Heart left ventricle (tissue), 16 donors: Measurements from ENCODE around the gene SLC19A3. TPM values are rescaled to one million over a fixed set of nuclear protein-coding genes. Genes with fewer than 3 reads are reported as not detected.
"Not testable (repeated sequence)": the region's sequence is repeated elsewhere in the genome, so short reads cannot be mapped to it uniquely, and the experiment has no call there.

Source experiments
- ATAC-seq, 4 donors: fragments of 200-7000 bp; cut with Tn5 transposase; one replicate each; pipeline ENCODE4 v1.9.1; 2020 to 2022; ENCODE audit warnings: moderate library complexity in 4 of 4, mild to moderate bottlenecking in 3 of 4, moderate number of reproducible peaks in 1 of 4
- DNase-seq, 5 donors: peaks; one replicate each; pipeline ENCODE4 v3.0.0-alpha.2; 2020
- H3K27ac ChIP-seq, 12 donors: fragments of 200-600 bp; sonication (generic) in 4 of 12; one replicate each; pipeline versions ENCODE4 v1.5.0 to v1.8.0; 2016 to 2022; ENCODE audit warnings: mild to moderate bottlenecking in 2 of 12
- H3K27me3 ChIP-seq, 9 donors: fragments of 200-600 bp; sonication (generic) in 2 of 9; one replicate each; pipeline versions ENCODE4 v1.5.1 to v1.8.0; 2016 to 2022; ENCODE audit warnings: mild to moderate bottlenecking in 3 of 9
- H3K36me3 ChIP-seq, 9 donors: fragments of 200-600 bp; sonication (generic) in 2 of 9; one replicate each; pipeline versions ENCODE4 v1.5.0 to v1.8.0; 2018 to 2022; ENCODE audit warnings: mild to moderate bottlenecking in 2 of 9
- H3K4me1 ChIP-seq, 12 donors: fragments of 200-600 bp; sonication (generic) in 4 of 12; one replicate each; pipeline versions ENCODE4 v1.5.0 to v1.8.0; 2016 to 2022; ENCODE audit warnings: mild to moderate bottlenecking in 3 of 12
- H3K4me3 ChIP-seq, 12 donors: fragments of 200-600 bp; sonication (generic) in 4 of 12; one replicate each; pipeline versions ENCODE4 v1.5.0 to v1.8.0; 2017 to 2022; ENCODE audit warnings: mild to moderate bottlenecking in 9 of 12, moderate library complexity in 4 of 12
- H3K9me3 ChIP-seq, 12 donors: fragments of 200-600 bp; sonication (generic) in 4 of 12; one replicate each; pipeline versions ENCODE4 v1.5.0 to v1.8.0; 2016 to 2022; ENCODE audit warnings: mild to moderate bottlenecking in 1 of 12
- POLR2A ChIP-seq, 2 donors: fragments of 450-650 bp; IDR thresholded peaks; one replicate each; pipeline ENCODE4 v1.6.1; 2017; ENCODE audit warnings: antibody characterized with exemption in 2 of 2, mild to moderate bottlenecking in 2 of 2, moderate library complexity in 2 of 2
- WGBS, 4 donors: extraction: QIAGEN DNeasy Blood & Tissue Kit in 2 of 4; methylation state at CpG; one replicate each; pipeline versions ENCODE4 v1.1.5 to v1.1.7; 2013 to 2018; 5-methylcytosine and 5-hydroxymethylcytosine counted together
- intact Hi-C, 10 donors: fragments of 100-400 bp; cut with DNase I; formaldehyde crosslinking; loops; one replicate each; pipeline versions ENCODE4 v1.11.1 to v1.14.2; 2022
- polyA plus RNA-seq, 2 donors: library from polyadenylated mRNA; stranded (reverse); fragments of 200-250 nt; gene quantifications; one replicate each; pipeline ENCODE4 v1.2.3, GENCODE V29; 2013
- total RNA-seq, 9 donors: library from RNA; depleted of rRNA in 2 of 9; stranded (reverse); fragments of >200 nt in 2 of 9; fragmentation: NEBNext Ultra II Directional in 3 of 9; extraction: Animal tissue kit (Norgen Biotek cat#: 25700) in 3 of 9; gene quantifications; one replicate each; pipeline versions ENCODE4 v1.1.0 to v1.2.4, GENCODE V29; 2016 to 2023
- TF ChIP-seq, protein P1 (sequence below), 12 donors: fragments of 200-600 bp; sonication (generic) in 4 of 12; IDR thresholded peaks; one replicate each; pipeline versions ENCODE4 v1.5.0 to v1.8.0; 2018 to 2022; ENCODE audit warnings: antibody characterized with exemption in 12 of 12, mild to moderate bottlenecking in 5 of 12
- donor health status: ischemic (EF 13 %, LVEDD 7.1; RV severe dilation, severe dysfunction).
- donor health status: healthy with polysubstance abuse.
- donor health status: DM: no; HTN: yes; CAD: no.
- donor health status: DM: no; HTN: no; CAD: no.
- donor health status: ischemic (EF 25% LVEDD 6.9; RV normal size, moderate dysfunction).
- donor health status: ischemic (EF 25% LVEDD 5.7; RV mildly dilated, moderate dysfunction).
- donor health status: healthy.
- donor health status: DM: yes; HTN: yes; CAD: no.
- donor health status: ischemic (EF 35%, LVEDD 5.7; RV mildly dilated, moderate dysfunction).
- donor health status: nonischemic (EF 11% LVEDD 7.7; RV severe dilation, severe dysfunction).
- donor health status: DM: yes; HTN: yes; CAD: no.
- donor health status: PGD.
- donor health status: ischemic (EF 29% LVEDD 5.4; RV normal size, mild dysfunction).
- donor health status: nonischemic (EF 23%, LVEDD 6.1; RV moderate dilation, normal function).

Gene SLC19A3
- total and polyA plus RNA-seq, 11 donors = 0.05 to 14.0 (median 0.78) TPM; not detected in 1

DNA sequence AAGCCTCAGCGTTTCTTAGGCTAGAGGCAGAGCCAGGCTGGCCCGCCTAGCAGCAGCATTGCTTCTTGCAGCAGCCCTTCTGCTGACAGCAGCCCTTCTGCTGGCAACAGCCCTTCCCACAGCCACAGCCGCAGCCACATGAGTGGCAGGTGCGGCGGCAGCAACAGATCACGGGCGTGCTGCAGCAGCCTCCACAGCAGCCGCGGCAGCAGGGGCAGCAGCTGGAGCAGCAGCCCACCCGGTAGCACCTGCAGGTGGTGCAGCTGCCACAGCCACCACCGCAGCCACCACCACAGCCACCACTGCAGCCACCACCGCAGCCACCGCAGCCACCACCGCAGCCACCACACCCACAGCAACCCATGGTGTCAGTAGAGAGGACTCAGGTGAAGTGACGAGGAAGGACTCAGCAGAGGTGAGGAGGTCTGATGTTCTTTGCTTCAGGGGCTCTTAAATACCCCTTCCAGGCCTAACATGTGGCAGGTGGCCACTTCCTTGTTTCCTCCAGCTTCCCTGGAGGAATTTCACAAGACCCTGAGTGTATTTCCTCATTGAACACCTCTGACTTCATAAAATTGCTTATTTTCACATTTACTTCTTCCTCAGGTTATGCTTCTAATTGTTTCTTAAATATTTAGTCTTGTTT lies 6.7 kb upstream of the SLC19A3 start, which contains the start of gene SCYGR6:
Gene SCYGR6 (minus strand): TSS at position 364 of the 646 bp plus-strand sequence. CDS start 0 bp downstream, at position 364.
- ATAC-seq (no peak), DNase-seq (no peak)
- WGBS, 4 donors = 86 to 87% (median 86%) methylated on average over 10 to 15 of the region's 15 CpGs
- Histone ChIP-seq H3K36me3 (no peaks in the 10 kb centered on the region), H3K9me3 (no peaks in the 10 kb centered on the region), H3K4me1 (no peaks in the 10 kb centered on the region), H3K27me3 (peaks cover 0 to 19% (median 0%) of the 10 kb centered on the region in 9 donors), H3K27ac (no peak within 1 kb of the TSS), H3K4me3 (no peak within 1 kb of the TSS)
- TF ChIP-seq POLR2A (IDR thresholded peaks at IDR 0.05) = no peak
- TF ChIP-seq, protein P1, sequence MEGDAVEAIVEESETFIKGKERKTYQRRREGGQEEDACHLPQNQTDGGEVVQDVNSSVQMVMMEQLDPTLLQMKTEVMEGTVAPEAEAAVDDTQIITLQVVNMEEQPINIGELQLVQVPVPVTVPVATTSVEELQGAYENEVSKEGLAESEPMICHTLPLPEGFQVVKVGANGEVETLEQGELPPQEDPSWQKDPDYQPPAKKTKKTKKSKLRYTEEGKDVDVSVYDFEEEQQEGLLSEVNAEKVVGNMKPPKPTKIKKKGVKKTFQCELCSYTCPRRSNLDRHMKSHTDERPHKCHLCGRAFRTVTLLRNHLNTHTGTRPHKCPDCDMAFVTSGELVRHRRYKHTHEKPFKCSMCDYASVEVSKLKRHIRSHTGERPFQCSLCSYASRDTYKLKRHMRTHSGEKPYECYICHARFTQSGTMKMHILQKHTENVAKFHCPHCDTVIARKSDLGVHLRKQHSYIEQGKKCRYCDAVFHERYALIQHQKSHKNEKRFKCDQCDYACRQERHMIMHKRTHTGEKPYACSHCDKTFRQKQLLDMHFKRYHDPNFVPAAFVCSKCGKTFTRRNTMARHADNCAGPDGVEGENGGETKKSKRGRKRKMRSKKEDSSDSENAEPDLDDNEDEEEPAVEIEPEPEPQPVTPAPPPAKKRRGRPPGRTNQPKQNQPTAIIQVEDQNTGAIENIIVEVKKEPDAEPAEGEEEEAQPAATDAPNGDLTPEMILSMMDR (IDR thresholded peaks at IDR 0.05) = no peak
- intact Hi-C loops = no loop called here

DNA sequence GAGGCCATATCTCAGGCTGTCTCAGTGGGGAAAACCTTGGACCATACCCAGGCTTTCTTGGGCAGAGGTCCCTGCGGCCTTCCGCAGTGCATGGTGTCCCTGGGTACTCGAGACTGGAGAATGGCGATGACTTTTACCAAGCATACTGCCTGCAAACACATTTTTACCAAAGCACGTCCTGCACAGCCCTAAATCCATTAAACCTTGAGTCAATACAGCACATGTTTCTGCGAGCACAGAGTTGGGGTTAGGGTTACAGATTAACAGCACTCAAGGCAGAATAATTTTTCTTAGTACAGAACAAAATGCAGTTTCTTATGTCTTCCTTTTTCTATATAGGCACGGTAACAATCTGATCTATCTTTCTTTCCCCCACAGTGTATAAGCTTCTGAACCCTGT lies 5.0 kb upstream of the SLC19A3 start:
- 76 to 82% (median 80%) methylated on average over 7 of the region's 7 CpGs for WGBS, 4 donors
- H3K27me3 ChIP-seq = peaks cover 0 to 16% (median 0%) of the 10 kb centered on the region in 9 donors
- ATAC-seq, intact Hi-C loops, H3K4me3 ChIP-seq, H3K36me3 ChIP-seq, H3K4me1 ChIP-seq, DNase-seq, H3K9me3 ChIP-seq, H3K27ac ChIP-seq: not testable (repeated sequence)

DNA sequence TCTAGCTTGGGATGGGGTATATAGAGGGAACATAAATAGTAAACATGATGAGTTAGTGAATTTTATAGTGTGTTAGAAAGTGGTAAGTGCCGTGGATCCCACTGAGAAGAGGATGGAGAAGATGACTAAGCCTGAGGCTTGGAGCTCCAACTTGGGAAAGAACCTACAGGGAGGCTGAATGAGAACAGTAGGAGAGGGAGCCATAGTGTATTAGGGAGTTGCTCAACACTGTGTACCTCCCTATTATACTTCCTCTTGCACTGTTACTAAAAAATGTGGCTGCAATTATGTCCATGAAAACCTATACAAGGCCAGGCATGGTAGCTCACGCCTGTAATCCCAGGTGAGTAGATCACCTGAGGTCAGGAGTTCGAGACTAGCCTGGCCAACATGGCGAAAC lies 2.9 kb upstream of the SLC19A3 start:
- WGBS, 4 donors = 86 to 93% (median 91%) methylated on average over 4 of the region's 4 CpGs
- ATAC-seq = no peak
- no peak overlapping the region for H3K4me3 ChIP-seq
- no peak overlapping the region for H3K27ac ChIP-seq
- no peaks in the 10 kb centered on the region for H3K9me3 ChIP-seq
- H3K4me1 ChIP-seq = peaks cover 0 to 12% (median 3%) of the 10 kb centered on the region in 12 donors
- H3K27me3 ChIP-seq = peaks cover 0 to 11% (median 0%) of the 10 kb centered on the region in 9 donors
- no peak for TF ChIP-seq POLR2A (IDR thresholded peaks at IDR 0.05)
- TF ChIP-seq, protein P1 (IDR thresholded peaks at IDR 0.05) = no peak
- intact Hi-C loops = no loop called here
- H3K36me3 ChIP-seq = no peaks in the 10 kb centered on the region
- no peak for DNase-seq

DNA sequence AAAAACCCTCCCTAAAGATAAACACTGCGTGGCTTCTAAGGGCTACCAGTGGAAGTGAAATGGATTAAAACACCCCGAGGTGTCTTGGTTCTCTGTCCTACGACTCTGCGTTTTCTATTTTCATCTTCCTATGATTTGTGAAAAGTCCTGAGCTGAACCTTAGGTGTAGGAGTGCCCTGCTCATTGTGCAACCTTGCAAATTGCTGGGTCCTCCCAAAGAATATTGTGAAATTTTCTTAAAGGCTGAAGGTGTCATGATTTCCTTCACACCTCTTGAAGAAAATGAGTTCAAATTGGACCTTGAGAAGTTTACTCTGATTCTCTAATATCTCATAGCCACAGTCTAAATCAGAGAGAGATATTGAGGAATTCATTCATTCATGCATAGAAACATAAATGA lies 1.8 kb upstream of the SLC19A3 start:
- Histone ChIP-seq H3K27ac (no peak overlapping the region), H3K36me3 (no peaks in the 10 kb centered on the region), H3K4me1 (peaks cover 0 to 12% (median 3%) of the 10 kb centered on the region in 12 donors), H3K4me3 (no peak overlapping the region), H3K9me3 (no peaks in the 10 kb centered on the region), H3K27me3 (peaks cover 0 to 11% (median 0%) of the 10 kb centered on the region in 9 donors)
- WGBS, 4 donors = 90 to 94% (median 93%) methylated on average over 4 of the region's 4 CpGs
- TF ChIP-seq POLR2A (IDR thresholded peaks at IDR 0.05) = no peak
- TF ChIP-seq, protein P1 (IDR thresholded peaks at IDR 0.05) = no peak
- intact Hi-C loops = no loop called here
- ATAC-seq (no peak), DNase-seq (no peak)
